ENCODE results near the gene RERE.

RERE gene

GRCh38 chr1:8563944-8564537 lies 253.4 kb downstream of the RERE start:
- no peak for DNase-seq

GRCh38 chr1:8562881-8563865 lies 254.3 kb downstream of the RERE start:
- no peak for DNase-seq

DNA sequence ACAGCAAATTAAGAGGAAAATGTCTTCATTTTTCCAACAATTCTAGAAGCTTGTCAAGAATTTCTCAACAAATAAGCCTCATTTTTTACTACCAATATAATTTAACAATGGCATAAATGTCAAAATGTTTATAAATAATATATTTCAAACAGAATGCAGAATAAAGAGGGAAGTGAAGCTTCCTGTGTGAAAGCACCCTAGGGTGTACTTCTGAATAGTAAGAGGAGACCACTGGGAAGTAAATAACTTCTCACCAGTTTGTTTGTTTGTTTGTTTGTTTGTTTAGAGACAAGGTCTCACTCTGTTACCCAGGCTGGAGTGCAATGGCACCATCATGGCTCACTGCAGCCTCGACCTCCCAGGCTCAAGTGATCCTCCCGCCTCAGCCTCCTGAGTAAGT lies 255.2 kb downstream of the RERE start:
- DNase-seq, result no peak

DNA sequence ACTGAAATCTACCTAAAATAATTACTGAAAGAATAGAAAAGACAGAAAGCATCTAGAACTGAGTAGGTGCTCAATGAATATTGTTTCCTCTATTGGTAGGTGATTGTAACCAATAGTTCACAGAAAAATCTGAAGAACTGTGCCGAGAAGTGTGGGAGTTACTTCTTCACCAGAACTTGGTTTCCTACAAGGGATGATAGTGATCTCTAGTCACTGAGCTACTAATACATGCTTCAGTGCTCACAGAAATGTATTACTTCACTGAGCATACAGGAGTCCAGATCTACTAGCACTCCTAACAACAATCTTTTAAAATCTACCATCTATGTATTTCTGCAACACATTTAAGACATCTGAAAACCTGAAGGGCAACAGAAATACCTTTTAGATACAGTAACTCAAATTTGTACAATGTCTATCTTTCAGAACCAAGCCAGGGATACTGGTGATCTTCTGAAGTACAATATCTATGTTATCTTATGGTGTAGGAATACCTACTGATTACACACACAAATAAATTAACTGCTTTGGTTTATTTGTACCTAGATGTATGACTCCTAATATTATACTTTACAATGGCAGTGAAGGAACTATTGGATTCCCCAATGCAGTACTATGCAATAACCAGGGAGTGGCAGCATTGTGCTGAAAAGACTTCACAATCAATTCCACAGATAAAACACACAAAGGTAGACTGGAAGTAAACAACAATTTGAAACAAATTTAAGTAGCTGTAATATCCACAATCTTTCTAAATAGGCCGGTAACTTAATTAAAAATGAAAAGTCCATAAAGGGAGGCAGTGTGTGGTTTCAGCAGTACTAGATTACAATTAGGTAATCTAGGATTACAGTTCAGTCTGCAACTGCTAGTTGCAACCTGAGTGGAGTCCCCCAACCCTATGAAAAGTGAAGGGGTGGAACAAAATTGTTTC lies 256.6 kb downstream of the RERE start:
- DNase-seq, result peak; percentile 41

GRCh38 chr1:8560035-8560434 lies 257.4 kb downstream of the RERE start:
- DNase-seq, result no peak

DNA sequence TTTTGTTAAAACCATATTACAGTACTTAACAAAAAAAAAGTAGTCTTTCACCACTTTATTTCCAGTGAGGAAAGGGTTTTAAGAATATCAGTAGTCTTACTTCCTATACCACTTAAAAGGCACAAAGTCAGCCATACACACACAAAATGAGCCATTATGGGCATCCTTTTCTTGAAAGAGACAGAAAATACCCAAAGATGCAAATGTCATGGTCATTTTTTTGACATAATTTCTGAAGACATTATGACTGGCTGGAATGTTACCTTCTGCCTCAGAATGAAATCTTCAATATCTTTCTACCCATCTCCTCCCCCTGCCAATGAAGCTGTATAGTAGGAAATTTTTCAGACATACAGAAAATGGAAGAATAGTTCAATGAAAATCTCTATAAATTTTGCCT lies 261.9 kb downstream of the RERE start:
- DNase-seq, result no peak

DNA sequence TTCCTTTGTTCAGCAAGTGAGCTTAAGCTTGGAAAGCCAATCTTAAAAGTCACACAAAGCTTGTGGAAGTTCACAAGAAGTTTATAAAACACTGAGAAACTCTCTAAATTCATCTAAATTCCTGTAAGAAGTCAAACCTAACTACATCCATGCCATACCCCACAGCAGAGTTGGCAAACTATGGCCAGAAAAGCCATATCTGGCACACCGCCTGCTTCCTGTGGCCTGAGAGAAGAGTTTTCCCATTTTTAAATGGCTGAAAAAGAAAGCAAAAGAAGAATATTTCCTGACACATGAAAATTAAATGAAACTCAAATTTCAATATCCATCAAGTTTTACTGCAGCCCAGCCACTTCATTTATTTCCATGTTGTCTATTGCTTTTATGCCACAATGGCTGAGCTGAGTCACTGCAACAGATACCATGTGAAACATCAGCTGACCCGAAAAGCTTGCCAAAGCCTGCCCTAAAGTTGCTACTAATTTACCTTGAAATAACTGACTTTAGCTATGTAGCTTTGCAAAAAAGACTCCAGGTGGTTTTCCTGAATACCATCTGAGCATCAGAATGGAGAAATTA lies 262.4 kb downstream of the RERE start:
- no peak for DNase-seq

DNA sequence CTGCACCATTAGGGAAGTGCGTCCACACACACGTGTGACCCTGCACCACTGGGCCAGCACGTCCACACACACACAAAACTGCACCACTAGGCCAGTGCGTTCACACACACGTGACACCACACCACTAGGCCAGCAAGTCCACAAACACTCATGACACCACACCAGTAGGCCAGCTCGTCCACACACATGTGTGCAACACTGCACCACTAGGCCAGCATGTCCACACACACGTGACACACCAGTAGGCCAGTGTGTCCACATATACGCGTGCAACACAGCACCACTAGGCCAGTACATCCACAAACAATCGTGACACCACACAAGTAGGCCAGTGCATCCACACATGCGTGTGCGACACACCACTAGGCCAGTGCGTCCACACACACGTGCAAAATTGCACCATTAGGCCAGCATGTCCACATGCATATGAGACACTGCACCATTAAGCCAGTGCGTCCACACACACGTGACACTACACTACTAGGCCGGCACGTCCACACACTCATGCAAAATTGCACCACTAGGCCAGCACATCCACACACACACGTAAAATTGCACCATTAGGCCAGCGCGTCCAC lies 264.5 kb downstream of the RERE start:
- no peak for DNase-seq

DNA sequence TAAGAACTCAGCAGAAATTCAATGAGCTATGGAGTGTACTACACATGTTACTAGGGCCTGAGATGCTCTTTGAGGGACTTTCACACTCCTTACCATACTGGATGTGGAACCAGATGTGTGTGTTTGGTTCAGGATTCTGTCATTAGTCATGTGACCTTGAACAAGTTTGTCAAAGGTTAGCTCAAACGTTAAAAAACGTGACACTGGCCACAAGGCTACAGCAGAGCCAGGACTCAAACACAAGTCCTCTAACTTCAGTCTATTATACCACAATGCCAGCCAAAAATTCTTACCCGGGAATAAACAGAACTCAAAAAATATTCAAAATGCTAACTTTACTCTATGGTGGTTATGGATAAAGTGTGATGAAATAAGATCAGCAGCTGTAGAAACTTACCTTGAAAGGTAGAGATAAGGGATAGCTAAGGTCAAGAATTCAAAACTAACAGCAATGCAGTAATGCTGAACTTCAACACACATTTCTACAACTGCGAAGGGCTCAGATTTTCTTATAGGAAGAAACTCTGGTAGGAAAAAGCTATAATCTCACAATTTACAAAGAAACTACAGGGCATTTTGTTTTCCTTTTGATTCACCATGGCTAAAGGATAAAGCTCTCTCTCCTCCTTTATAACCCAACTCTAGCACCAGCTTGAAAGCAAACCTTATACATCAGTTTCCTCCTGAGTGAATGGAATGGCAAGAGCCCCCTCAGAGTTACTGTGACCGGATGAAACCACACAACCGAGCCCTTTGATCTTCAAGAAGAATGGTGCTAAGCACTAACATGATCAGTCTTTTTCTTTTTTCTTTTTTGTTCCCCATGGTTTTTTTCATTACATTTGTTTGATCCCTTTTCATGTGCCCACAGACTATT lies 265.6 kb downstream of the RERE start:
- DNase-seq, result no peak

DNA sequence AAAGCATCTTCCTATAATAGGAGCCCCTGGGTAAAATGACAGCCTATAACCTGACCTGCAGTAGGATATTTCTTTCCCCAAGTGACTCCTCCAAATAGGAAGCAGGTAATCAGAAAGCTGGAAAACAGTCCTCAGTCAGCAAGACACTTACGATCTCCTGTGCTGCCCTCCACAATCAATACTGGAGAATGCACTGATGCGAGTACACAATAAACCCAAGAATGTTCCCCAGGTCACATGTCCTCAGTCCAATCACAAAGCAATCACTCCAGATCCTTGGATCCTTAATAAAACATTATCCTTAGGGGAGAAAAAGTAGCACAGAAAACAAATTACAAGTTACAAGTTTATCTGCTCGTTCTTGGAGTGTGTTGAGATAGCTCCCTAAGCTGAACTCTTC lies 266.4 kb downstream of the RERE start:
- no peak for DNase-seq

- no peak for DNase-seq
These were observed 269.6 kb downstream of the RERE start for GRCh38 chr1:8547791-8548190.

DNA sequence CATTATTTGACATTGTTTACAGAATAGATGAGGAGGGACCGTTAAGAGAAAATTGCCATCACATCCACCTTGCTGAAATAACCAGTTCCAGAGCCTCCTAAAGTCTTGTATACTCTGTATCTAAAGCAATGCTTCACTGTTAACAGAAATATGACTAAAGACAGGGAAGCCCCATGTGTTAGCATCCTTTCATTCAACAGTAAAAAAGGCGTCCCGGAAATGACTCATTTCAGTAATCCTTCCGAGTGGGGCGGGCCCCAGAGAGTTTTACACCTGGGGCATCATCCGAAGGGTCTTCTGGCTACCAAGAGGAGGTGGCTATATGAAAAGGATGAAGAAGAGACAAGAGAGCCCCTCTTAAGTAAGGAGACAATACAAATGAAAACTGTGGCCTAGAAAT lies 272.4 kb downstream of the RERE start:
- DNase-seq, result no peak

GRCh38 chr1:8544644-8545043 lies 272.8 kb downstream of the RERE start:
- DNase-seq, result no peak

GRCh38 chr1:8543965-8544364 lies 273.5 kb downstream of the RERE start:
- DNase-seq, result no peak

DNA sequence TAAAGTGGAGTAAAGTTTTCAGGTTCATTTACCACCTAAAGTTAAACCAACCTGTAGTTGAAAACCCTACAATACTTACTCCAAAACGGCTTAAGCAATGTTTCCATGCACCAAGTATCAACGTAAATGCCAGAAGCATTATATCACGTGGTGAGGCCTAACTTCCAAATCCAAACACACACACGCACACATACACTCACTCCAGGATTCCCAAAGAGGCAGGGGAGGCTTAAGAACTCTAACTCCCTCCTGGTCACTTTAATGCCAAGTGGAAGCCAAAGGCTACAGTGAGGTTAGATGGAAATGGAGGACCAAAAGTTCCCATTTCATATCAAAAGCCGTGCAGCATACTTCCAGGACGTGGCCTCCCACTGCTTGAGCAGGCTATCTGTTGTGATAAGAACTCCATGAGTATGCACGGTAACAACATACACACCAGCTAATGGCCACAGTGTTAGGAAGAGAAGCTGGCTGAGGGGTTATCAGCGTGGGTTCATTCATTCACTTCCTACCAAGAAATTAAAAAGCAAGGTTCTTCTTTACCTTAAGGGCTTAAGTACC lies 275.4 kb downstream of the RERE start:
- DNase-seq, result no peak

GRCh38 chr1:8540971-8541370 lies 276.5 kb downstream of the RERE start:
- DNase-seq, result no peak

DNA sequence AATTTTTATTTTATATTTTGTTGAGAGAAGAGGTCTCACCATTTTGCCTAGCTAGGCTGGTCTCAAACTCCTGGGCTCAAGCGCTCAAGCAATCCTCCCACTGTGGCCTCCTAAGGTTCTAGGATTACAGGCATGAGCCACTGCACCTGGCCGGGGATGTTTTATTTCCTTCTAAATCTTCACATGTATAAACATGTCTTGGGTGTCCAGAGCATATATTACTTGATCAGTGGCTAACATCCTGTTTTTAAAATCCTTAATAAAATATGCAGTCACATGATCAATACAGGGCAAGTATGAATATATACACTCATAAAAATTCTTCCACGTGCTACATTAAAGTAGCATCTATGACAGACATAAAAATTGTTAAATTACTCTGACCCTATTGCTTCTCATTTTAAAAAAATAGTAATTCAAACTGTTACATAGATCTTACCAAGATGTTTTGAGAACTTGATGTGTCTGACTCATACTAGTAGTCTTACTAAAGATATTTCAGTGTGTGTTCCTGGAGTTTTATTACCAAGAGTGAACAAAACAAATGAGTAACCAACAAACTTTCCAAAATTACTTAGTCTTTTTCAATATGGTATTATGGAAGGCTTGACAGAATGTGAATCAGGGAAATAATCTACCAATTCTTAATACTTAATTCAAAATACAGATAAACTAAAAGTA lies 277.0 kb downstream of the RERE start:
- no peak for DNase-seq

GRCh38 chr1:8539683-8540082 lies 277.8 kb downstream of the RERE start:
- no peak for DNase-seq

- no peak for DNase-seq
These were observed 278.9 kb downstream of the RERE start for GRCh38 chr1:8538502-8538901.

- DNase-seq, result no peak
These were observed 279.4 kb downstream of the RERE start for GRCh38 chr1:8537991-8538390.

GRCh38 chr1:8536515-8536914 lies 280.9 kb downstream of the RERE start:
- no peak for DNase-seq

All from NCI-H1694 treated with DMSO at 0.1 percent for 48 hours (cell line).